Esophagus squamous epithelium (tissue), 4 donors: ENCODE results near the gene SVIL.

ENCODE experiments used
- CTCF ChIP-seq, 6 experiments: fragments of 450-650 bp in 4 of 6; fragments of 200-600 bp in 2 of 6; sonication (generic) in 2 of 6; IDR thresholded peaks; one replicate each; pipeline ENCODE4 v1.5.1; 2016 to 2019; ENCODE audit warnings: antibody characterized with exemption in 6 of 6, mild to moderate bottlenecking in 4 of 6, moderate library complexity in 4 of 6
- POLR2A ChIP-seq, 4 donors: fragments of 450-650 bp; IDR thresholded peaks; one replicate each; pipeline ENCODE4 v1.6.1; 2017; ENCODE audit warnings: antibody characterized with exemption in 4 of 4, mild to moderate bottlenecking in 4 of 4, moderate library complexity in 3 of 4

GRCh38 chr10:29668628-29669027, 33.9 kb upstream of the SVIL start:
- TF ChIP-seq POLR2A (IDR thresholded peaks at IDR 0.05) (no peak), CTCF (IDR thresholded peaks at IDR 0.05) (no peak)
